GM18507 (cell line): ENCODE measurements around the gene RTF1.
"Not testable (repeated sequence)": the region's sequence is repeated elsewhere in the genome, so short reads cannot be mapped to it uniquely, and the experiment has no call there.

Source experiments
- DNase-seq: peaks from one replicate; pipeline ENCODE4 v3.0.0; 2011; ENCODE audit warnings: low read depth; ENCODE audit not compliant: insufficient read length; ENCODE audit errors: extremely low spot score
- FAIRE-seq: peaks from 2 replicates; lab custom pipeline; 2011; peaks lifted over from hg19 to GRCh38; lab: Jason Lieb, UNC

RTF1 gene

GRCh38 chr15:41435037-41435786, 18.3 kb downstream of the RTF1 start:
- FAIRE-seq (no peak), DNase-seq (no peak)

- no peak for FAIRE-seq
- DNase-seq, result no peak
Measured at GRCh38 chr15:41437448-41437847, 20.6 kb downstream of the RTF1 start.

- DNase-seq (no peak), FAIRE-seq (no peak)
Measured at GRCh38 chr15:41438206-41438605, 21.3 kb downstream of the RTF1 start.

- FAIRE-seq, result not testable (repeated sequence)
Measured at GRCh38 chr15:41438745-41439144, 21.9 kb downstream of the RTF1 start.

GRCh38 chr15:41443275-41443674, 26.4 kb downstream of the RTF1 start:
- FAIRE-seq (no peak), DNase-seq (no peak)

More at GRCh38 chr15:41438745-41439144, 21.9 kb downstream of the RTF1 start:
- not testable (repeated sequence) for DNase-seq

GRCh38 chr15:41445399-41445798, 28.5 kb downstream of the RTF1 start:
- DNase-seq (no peak), FAIRE-seq (no peak)

GRCh38 chr15:41462084-41462795, 45.3 kb downstream of the RTF1 start:
- FAIRE-seq (no peak), DNase-seq (no peak)

GRCh38 chr15:41464889-41465580, 48.1 kb downstream of the RTF1 start:
- FAIRE-seq, result no peak
- DNase-seq, result no peak

GRCh38 chr15:41465822-41466421, 49.0 kb downstream of the RTF1 start:
- FAIRE-seq (peak; percentile 73), DNase-seq (no peak)

GRCh38 chr15:41466711-41467110, 49.8 kb downstream of the RTF1 start:
- FAIRE-seq (no peak), DNase-seq (no peak)

GRCh38 chr15:41469644-41470043, 52.7 kb downstream of the RTF1 start:
- FAIRE-seq, DNase-seq: not testable (repeated sequence)

GRCh38 chr15:41473418-41473817, 56.5 kb downstream of the RTF1 start:
- no peak for FAIRE-seq
- DNase-seq, result no peak

GRCh38 chr15:41474436-41474835, 57.5 kb downstream of the RTF1 start:
- DNase-seq, result no peak
- FAIRE-seq, result no peak

GRCh38 chr15:41474941-41475340, 58.0 kb downstream of the RTF1 start:
- FAIRE-seq (no peak), DNase-seq (no peak)

GRCh38 chr15:41476416-41477048, 59.6 kb downstream of the RTF1 start:
- no peak for FAIRE-seq
- DNase-seq, result no peak

- DNase-seq (no peak), FAIRE-seq (no peak)
Measured at GRCh38 chr15:41480396-41481140, 63.7 kb downstream of the RTF1 start.

GRCh38 chr15:41482110-41482877, 65.4 kb downstream of the RTF1 start:
- peak; percentile 12 for FAIRE-seq

GRCh38 chr15:41483115-41483514, 66.2 kb downstream of the RTF1 start:
- FAIRE-seq (peak; percentile 95), DNase-seq (no peak)

More at GRCh38 chr15:41482110-41482877, 65.4 kb downstream of the RTF1 start:
- DNase-seq, result no peak
